GM10266 (cell line): ENCODE results near the gene SH3GL1.

Source experiments
- DNase-seq: peaks from one replicate; pipeline ENCODE4 v3.0.0; 2012; ENCODE audit errors: extremely low spot score
- TF ChIP-seq, protein P1 (sequence below): IDR thresholded peaks from 2 replicates; pipeline ENCODE4 v1.5.1; 2012; ENCODE audit warnings: mild to moderate bottlenecking, low read depth; ENCODE audit not compliant: control insufficient read depth, insufficient read depth; ENCODE audit errors: missing control alignments

SH3GL1 gene

DNA sequence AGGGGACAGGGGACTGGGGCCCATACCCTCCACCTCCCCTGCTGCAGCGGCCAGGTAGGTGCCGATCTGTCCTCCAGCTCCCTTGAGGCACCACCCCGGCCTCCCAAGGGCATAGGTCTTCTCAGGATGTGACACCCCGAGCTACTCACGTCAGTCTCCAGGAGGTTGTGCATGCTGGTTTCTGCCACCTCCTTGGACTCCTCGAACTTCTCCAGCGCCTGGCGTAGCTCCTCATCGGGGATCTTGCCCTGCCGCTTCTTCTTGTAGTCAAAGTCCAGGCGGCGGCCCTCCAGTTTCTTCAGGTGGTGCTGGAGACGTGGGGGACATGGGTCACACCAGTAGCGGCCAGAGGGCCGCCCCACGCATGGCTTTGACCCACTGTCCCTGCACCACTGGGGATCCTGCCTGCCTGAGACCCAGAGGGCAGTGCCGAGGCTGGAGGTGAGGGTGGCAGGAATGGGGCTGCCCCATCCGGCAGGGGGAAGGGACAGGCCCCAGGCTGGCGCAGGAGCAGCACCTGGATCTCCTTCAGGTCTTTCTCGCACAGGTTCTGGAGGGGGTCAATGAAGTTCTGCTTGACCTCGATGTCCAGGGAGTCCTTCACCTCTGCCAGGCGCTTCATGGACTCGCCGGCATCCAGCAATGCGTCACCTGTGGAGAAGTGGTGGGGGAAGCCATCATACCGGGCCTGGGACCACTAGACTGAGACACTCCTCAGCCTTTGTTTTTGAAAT, 36.6 kb downstream of the SH3GL1 start:
- TF ChIP-seq, protein P1, sequence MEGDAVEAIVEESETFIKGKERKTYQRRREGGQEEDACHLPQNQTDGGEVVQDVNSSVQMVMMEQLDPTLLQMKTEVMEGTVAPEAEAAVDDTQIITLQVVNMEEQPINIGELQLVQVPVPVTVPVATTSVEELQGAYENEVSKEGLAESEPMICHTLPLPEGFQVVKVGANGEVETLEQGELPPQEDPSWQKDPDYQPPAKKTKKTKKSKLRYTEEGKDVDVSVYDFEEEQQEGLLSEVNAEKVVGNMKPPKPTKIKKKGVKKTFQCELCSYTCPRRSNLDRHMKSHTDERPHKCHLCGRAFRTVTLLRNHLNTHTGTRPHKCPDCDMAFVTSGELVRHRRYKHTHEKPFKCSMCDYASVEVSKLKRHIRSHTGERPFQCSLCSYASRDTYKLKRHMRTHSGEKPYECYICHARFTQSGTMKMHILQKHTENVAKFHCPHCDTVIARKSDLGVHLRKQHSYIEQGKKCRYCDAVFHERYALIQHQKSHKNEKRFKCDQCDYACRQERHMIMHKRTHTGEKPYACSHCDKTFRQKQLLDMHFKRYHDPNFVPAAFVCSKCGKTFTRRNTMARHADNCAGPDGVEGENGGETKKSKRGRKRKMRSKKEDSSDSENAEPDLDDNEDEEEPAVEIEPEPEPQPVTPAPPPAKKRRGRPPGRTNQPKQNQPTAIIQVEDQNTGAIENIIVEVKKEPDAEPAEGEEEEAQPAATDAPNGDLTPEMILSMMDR = no peak
- DNase-seq = no peak

DNA sequence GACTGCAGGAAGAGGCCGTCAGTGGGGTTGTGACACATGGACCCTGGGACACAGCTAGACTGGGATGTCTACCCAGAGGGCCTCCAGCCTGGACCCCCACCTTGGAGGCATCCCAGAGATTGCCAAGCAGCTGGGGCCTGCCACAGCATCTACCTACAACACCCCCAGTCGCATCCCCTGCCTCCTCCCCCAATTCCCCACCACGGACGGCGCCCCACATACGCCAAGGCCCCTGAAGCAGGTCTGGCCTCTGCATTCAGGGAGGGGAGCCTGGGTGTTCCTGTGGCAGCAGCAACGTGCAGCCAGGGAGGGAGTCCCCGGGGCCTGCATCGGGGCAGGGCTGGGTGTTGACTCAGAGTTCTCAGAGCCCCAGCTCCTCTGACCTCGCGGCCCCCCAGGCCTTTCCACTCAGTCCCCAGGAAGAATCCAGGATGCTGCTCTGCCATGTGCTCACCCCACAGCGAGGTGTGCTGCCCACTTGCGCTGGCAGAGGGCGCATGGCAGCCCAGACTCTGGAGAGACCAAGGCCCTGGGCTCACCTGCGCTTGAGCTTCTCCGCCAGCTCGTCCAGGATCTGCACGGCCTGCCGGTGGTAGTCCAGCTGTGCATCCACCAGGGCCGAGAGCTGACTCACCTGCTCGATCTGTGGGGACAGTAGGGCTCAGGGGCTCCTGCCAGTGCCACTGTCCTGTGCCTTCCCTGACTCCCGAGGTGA, 37.4 kb downstream of the SH3GL1 start:
- no peak for DNase-seq
- TF ChIP-seq, protein P1 = peak; percentile 23

DNA sequence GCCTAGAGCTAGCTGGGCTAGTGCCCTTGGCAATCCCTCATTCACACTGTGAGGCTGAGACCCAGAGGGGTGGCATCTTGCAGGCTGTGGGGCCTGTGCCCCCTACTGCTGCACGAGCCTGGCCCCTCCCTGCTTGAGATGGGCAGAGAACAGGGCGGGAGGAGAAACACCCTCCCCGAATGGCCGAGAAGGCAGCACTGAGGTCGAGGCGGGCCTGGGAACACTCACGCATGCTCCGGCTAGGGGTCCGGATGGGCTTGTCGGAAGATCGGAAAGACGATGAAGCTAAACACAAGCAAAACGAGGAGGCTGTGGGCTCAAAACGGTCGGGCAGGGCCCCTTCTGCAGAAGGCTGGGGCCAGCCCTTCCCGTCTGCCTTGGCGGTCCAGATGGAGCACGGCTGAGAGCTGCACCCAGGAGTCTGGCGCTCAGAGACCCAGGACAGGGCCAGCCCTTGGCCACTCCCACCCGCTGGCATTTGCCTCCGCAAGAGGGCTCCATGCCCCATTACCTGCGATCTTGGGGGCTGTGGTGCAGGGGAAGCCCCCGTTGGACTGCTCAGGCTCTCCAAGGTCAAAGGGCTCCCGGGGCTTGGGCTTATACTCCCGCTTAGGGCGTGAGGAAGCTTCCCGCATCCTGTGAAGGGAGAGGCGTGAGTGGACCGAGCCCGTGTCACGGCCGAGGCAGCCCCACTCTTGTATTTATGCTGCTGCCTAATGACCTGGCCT, 38.1 kb downstream of the SH3GL1 start:
- TF ChIP-seq, protein P1 = no peak
- no peak for DNase-seq

DNA sequence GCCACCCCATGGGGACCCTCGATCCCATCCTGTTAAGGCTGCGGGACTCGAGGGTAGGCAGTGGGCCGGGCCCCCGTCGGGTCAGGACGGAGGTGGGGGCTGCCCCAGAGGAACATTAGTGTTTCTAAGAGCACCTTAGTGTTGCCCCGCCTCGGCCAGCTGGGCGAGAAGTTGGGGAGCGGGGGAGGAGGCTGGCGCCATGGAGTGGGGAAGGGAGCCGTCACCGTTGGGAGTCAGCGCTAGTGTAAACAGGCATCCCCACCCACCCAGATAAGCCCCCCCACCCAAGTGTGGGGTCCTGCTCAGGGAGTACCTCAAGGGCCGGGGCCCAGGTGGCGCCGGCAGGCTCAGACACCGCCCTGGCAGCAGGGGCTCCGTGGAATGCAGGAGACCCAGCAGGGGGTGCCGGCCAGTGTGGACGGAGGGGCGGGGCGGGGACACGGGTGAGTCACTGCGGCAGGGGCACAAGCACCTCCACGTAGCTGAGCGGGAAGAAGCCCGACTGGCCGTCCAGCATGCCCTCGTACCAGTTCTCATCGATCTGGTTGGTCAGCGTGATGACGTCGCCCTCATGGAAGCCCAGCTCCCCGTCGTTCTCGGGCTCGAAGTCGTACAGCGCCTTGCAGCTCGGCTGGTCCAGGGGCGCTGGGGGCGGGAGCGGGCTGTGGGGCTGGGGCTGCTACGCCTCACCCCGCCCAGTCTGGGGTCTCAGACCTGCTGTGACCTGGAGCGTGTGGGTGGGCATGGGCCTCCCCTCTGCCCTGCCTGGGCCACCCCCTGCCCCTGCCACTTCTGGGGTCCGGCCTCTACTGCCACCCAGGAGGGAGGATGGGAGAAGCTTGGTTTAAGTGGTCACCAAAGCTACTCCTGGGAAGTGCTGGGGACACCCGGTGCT, 38.9 kb downstream of the SH3GL1 start:
- DNase-seq = no peak
- TF ChIP-seq, protein P1 = no peak

DNA sequence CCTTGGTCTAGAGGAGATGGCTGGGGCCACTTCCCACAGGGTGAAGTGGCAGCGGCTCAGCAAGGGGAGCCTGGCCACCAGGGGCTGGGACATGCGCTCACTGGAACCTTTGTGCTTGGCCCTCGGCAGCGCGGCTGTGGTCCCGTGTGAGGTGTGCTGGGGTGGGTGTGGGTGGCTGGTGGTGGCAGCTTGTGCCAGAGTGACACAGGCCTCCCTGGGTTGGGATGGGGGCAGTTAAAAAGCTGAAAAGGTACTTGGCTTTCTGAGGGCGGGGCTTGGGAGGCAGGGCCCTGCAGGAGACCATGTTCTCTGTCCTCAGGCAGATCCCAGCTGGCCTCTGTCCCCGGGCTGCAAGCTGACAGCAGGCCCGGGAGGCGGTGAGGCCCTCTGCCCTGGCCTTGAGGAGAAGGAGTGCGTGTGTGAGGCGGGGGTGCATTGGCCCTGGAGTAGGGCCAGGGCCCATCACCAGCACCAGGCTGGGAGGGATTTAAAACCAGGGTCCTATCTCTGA, 39.7 kb downstream of the SH3GL1 start:
- no peak for DNase-seq
- TF ChIP-seq, protein P1 = no peak

DNA sequence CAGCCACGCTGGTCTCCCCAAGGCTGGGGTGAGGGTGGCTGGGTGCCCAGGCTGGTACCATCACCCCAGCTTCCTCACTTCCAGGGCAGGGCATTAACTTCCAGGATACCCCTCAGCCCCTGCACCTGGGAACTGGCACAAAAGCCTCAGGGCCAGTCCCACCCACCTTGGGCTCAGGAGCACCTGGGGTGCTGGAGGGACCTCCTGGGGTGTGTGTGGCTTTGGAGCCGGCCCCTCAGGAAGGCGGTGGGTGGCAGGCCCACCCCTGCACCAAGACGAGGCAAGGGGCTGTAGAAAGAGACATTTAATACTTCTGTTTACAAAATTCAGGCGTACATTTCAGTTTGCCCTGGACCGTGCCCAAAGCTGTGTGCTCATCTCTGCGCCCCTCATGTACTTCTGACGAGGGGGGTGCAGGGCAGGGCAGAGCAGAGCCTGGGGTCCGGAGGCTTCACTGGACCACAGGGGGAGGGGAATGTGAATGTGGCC, 40.2 kb downstream of the SH3GL1 start:
- TF ChIP-seq, protein P1 = no peak
- no peak for DNase-seq
